Kidney epithelial cell (primary cell): ENCODE measurements around the gene BBX. TPM values are rescaled to one million over a fixed set of nuclear protein-coding genes. Genes with fewer than 3 reads are reported as not detected.
"Not testable (repeated sequence)": the region's sequence is repeated elsewhere in the genome, so short reads cannot be mapped to it uniquely, and the experiment has no call there.

Source experiments
- DNase-seq: peaks from one replicate; pipeline ENCODE4 v3.0.0-alpha.2; 2010; ENCODE audit warnings: low read depth
- H3K27me3 ChIP-seq: 2 replicates; pipeline ENCODE4 v1.6.0; 2011; ENCODE audit warnings: low read length; ENCODE audit not compliant: control insufficient read depth, insufficient read depth
- H3K36me3 ChIP-seq: 2 replicates; pipeline ENCODE4 v1.5.1; 2011; ENCODE audit warnings: low read length; ENCODE audit not compliant: control insufficient read depth, insufficient read depth
- H3K4me3 ChIP-seq: 2 replicates; pipeline ENCODE4 v1.5.1; 2011; ENCODE audit warnings: low read depth, mild to moderate bottlenecking, control low read depth, low read length
- CTCF ChIP-seq: IDR thresholded peaks from 2 replicates; pipeline ENCODE4 v1.5.1; 2011; ENCODE audit warnings: mild to moderate bottlenecking, moderate library complexity, low read length, control low read depth, inconsistent platforms; ENCODE audit not compliant: insufficient read depth, poor library complexity, severe bottlenecking
- total RNA-seq: library from RNA; depleted of rRNA; stranded (reverse); fragments of >200 nt; gene quantifications from 2 replicates; pipeline ENCODE4 v1.2.3, GENCODE V29; 2015

The BBX gene
- total RNA-seq, 1 donor from 2014 or later = 50.7 TPM

- no peak for DNase-seq
- Histone ChIP-seq H3K4me3 (no peak overlapping the region), H3K36me3 (no peaks in the 10 kb centered on the region), H3K27me3 (no peaks in the 10 kb centered on the region)
- peak; percentile 51 for TF ChIP-seq CTCF
These were observed 167.9 kb downstream of the BBX start for GRCh38 chr3:107690522-107691138.

- not testable (repeated sequence) for H3K27me3 ChIP-seq, H3K4me3 ChIP-seq, H3K36me3 ChIP-seq, DNase-seq
These were observed 169.2 kb downstream of the BBX start for GRCh38 chr3:107691984-107692383.

GRCh38 chr3:107697348-107697747 lies 174.6 kb downstream of the BBX start:
- H3K27me3 ChIP-seq, H3K4me3 ChIP-seq, DNase-seq, H3K36me3 ChIP-seq: not testable (repeated sequence)

GRCh38 chr3:107697855-107698254 lies 175.1 kb downstream of the BBX start:
- H3K27me3 ChIP-seq, H3K36me3 ChIP-seq, DNase-seq: not testable (repeated sequence)
- H3K4me3 ChIP-seq = peak overlapping the region; percentile 29

GRCh38 chr3:107699682-107700081 lies 176.9 kb downstream of the BBX start:
- DNase-seq = no peak
- Histone ChIP-seq H3K27me3 (no peaks in the 10 kb centered on the region), H3K36me3 (no peaks in the 10 kb centered on the region), H3K4me3 (no peak overlapping the region)
- no peak for TF ChIP-seq CTCF

- no peak for DNase-seq
- TF ChIP-seq CTCF = no peak
- Histone ChIP-seq H3K4me3 (no peak overlapping the region), H3K36me3 (no peaks in the 10 kb centered on the region), H3K27me3 (no peaks in the 10 kb centered on the region)
These were observed 178.5 kb downstream of the BBX start for GRCh38 chr3:107701299-107701698.

- Histone ChIP-seq H3K27me3 (no peaks in the 10 kb centered on the region), H3K36me3 (no peaks in the 10 kb centered on the region), H3K4me3 (no peak overlapping the region)
- TF ChIP-seq CTCF = no peak
- DNase-seq = peak; percentile 25
These were observed 181.7 kb downstream of the BBX start for GRCh38 chr3:107704477-107704876.

- Histone ChIP-seq H3K36me3 (no peaks in the 10 kb centered on the region), H3K4me3 (no peak overlapping the region), H3K27me3 (no peaks in the 10 kb centered on the region)
- no peak for TF ChIP-seq CTCF
- no peak for DNase-seq
These were observed 182.3 kb downstream of the BBX start for GRCh38 chr3:107705046-107705445.
